Subcutaneous adipose tissue (tissue), 4 donors: Measurements from ENCODE around the gene SPRING1. TPM values are rescaled to one million over a fixed set of nuclear protein-coding genes. Genes with fewer than 3 reads are reported as not detected.

Experiments
- small RNA-seq: library from RNA; depleted of rRNA; stranded (forward); fragments of <200 nt; gene quantifications from one replicate; pipeline ENCODE3, GENCODE V24; 2016
- total RNA-seq, 4 donors: library from RNA; depleted of rRNA; stranded (reverse); fragments of >200 nt; gene quantifications; one replicate each; pipeline ENCODE4 v1.1.0, GENCODE V29; 2016
- TF ChIP-seq, protein P1 (sequence below): fragments of 450-650 bp; IDR thresholded peaks from one replicate; pipeline ENCODE4 v1.5.1; 2016; ENCODE audit warnings: low read depth, mild to moderate bottlenecking, control low read depth, antibody characterized with exemption, moderate library complexity

SPRING1 gene
- total RNA-seq, 4 donors from 2014 or later, result 9.6 to 38.1 (median 16.8) TPM

DNA sequence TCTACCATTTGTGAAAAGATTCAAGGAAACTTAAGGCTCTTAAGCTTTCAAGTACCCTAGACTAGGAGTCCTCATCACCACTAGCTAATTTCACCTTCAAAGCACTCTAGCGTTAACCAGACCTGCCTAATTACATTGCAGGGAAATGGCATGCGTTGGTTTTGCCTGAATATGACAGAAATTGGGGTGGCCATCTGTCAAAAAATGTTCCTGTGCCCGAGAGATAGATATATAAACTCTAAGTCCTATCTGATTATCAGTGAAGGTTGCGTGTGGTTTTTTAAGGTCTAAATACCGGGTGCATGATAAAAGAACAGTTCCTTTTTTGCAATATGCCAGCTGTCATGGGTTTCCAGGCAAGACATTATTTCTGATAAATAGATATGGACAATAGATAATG lies 48.3 kb downstream of the SPRING1 start:
- TF ChIP-seq, protein P1, sequence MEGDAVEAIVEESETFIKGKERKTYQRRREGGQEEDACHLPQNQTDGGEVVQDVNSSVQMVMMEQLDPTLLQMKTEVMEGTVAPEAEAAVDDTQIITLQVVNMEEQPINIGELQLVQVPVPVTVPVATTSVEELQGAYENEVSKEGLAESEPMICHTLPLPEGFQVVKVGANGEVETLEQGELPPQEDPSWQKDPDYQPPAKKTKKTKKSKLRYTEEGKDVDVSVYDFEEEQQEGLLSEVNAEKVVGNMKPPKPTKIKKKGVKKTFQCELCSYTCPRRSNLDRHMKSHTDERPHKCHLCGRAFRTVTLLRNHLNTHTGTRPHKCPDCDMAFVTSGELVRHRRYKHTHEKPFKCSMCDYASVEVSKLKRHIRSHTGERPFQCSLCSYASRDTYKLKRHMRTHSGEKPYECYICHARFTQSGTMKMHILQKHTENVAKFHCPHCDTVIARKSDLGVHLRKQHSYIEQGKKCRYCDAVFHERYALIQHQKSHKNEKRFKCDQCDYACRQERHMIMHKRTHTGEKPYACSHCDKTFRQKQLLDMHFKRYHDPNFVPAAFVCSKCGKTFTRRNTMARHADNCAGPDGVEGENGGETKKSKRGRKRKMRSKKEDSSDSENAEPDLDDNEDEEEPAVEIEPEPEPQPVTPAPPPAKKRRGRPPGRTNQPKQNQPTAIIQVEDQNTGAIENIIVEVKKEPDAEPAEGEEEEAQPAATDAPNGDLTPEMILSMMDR, result no peak

Small RNA genes lying within 50 kb of the gene (small RNA-seq; reads per million reads assigned to genes)
- not detected for gene RNU6-558P

Other genes starting within 250 kb of the SPRING1 start
- 1 to 10 TPM in 2 of 4 donors, not detected in 2; 1.1 to 1.5 TPM for gene MAP1LC3B2, start 178.7 kb downstream of the SPRING1 start, total RNA-seq
- 1 to 10 TPM in 3 of 4 donors, under 1 TPM in 1; 0.49 to 2.6 (median 1.2) TPM for gene RNFT2, start 246 bp upstream of the SPRING1 start, total RNA-seq
- gene HRK, start 143.4 kb upstream of the SPRING1 start, total RNA-seq, result under 1 TPM in 2 of 4 donors, not detected in 2; 0.17 to 0.22 TPM
- gene FBXW8, start 172.9 kb upstream of the SPRING1 start, total RNA-seq, result 10 to 100 TPM in 2 of 4 donors, 1 to 10 TPM in 2; 8.5 to 14.3 (median 10.6) TPM